Pancreas (tissue), 10 donors: ENCODE results near the gene KCTD21. TPM values are rescaled to one million over a fixed set of nuclear protein-coding genes. Genes with fewer than 3 reads are reported as not detected.

Experiments
- ATAC-seq, 4 donors: fragments of 200-7000 bp; cut with Tn5 transposase; one replicate each; pipeline versions ENCODE4 v1.8.0 to v1.9.1; 2020; ENCODE audit warnings: mild to moderate bottlenecking in 4 of 4, moderate library complexity in 4 of 4
- DNase-seq, 6 donors: peaks; one replicate each; pipeline ENCODE4 v3.0.0-alpha.2; 2020
- FAIRE-seq: peaks from 2 replicates; lab custom pipeline; 2012; peaks lifted over from hg19 to GRCh38; lab: Jason Lieb, UNC
- H3K27ac ChIP-seq, 4 donors: fragments of 200-600 bp; sonication (generic); 1 replicate in 3 of 4; 2 replicates in 1 of 4; pipeline versions ENCODE4 v1.5.0 to v1.8.0; 2020
- H3K27me3 ChIP-seq, 4 donors: fragments of 200-600 bp; one replicate each; pipeline ENCODE4 v1.8.0; 2021
- H3K36me3 ChIP-seq, 3 donors: fragments of 200-600 bp; sonication (generic) in 1 of 3; one replicate each; pipeline versions ENCODE4 v1.5.0 to v1.8.0; 2020 to 2021
- H3K4me1 ChIP-seq, 3 donors: fragments of 200-600 bp; one replicate each; pipeline ENCODE4 v1.8.0; 2021
- H3K4me3 ChIP-seq, 4 donors: fragments of 200-600 bp; sonication (generic) in 2 of 4; one replicate each; pipeline versions ENCODE4 v1.5.0 to v1.8.0; 2020 to 2021
- H3K9me3 ChIP-seq, 4 donors: fragments of 200-600 bp; one replicate each; pipeline ENCODE4 v1.8.0; 2021
- WGBS, 2 donors: extraction: QIAGEN DNeasy Blood & Tissue Kit; methylation state at CpG; one replicate each; pipeline ENCODE4 v1.1.7; 2013; 5-methylcytosine and 5-hydroxymethylcytosine counted together
- intact Hi-C, 3 donors: fragments of 100-400 bp; cut with DNase I; formaldehyde crosslinking; loops; one replicate each; pipeline versions ENCODE4 v1.11.1 to v1.14.2; 2022
- polyA plus RNA-seq, 2 donors: library from polyadenylated mRNA; stranded (reverse); fragments of 200-250 nt; gene quantifications; one replicate each; pipeline ENCODE4 v1.2.3, GENCODE V29; 2013
- total RNA-seq, 6 donors: library from RNA; stranded (reverse); fragmentation: NEBNext Ultra II Directional in 4 of 6; extraction: Animal tissue kit (Norgen Biotek cat#: 25700) in 4 of 6; gene quantifications; one replicate each; pipeline versions ENCODE4 v1.2.1 to v1.2.4, GENCODE V29; 2021 to 2023
- TF ChIP-seq, protein P1 (sequence below), 4 donors: fragments of 200-600 bp; sonication (generic) in 3 of 4; IDR thresholded peaks; one replicate each; pipeline versions ENCODE4 v1.5.0 to v1.8.0; 2021; ENCODE audit warnings: antibody characterized with exemption in 4 of 4
- donor health status: healthy with polysubstance abuse.
- donor health status: DM: no; HTN: no; CAD: no; lungs with moderate emphysema.
- donor health status: DM: no; HTN: no; CAD: no.
- donor health status: control.
- donor health status: control.
- donor health status: Bipolar disorder and iron deficiency.
- donor health status: DM: yes; HTN: yes; CAD: no.
- donor health status: DM: no; HTN: no; CAD: no.
- donor health status: DM: no; HTN: no; CAD: no.
- donor health status: DM: yes; HTN: yes; CAD: no.

The KCTD21 gene
- total and polyA plus RNA-seq, 8 donors, result 1.9 to 4.8 (median 2.7) TPM

DNA sequence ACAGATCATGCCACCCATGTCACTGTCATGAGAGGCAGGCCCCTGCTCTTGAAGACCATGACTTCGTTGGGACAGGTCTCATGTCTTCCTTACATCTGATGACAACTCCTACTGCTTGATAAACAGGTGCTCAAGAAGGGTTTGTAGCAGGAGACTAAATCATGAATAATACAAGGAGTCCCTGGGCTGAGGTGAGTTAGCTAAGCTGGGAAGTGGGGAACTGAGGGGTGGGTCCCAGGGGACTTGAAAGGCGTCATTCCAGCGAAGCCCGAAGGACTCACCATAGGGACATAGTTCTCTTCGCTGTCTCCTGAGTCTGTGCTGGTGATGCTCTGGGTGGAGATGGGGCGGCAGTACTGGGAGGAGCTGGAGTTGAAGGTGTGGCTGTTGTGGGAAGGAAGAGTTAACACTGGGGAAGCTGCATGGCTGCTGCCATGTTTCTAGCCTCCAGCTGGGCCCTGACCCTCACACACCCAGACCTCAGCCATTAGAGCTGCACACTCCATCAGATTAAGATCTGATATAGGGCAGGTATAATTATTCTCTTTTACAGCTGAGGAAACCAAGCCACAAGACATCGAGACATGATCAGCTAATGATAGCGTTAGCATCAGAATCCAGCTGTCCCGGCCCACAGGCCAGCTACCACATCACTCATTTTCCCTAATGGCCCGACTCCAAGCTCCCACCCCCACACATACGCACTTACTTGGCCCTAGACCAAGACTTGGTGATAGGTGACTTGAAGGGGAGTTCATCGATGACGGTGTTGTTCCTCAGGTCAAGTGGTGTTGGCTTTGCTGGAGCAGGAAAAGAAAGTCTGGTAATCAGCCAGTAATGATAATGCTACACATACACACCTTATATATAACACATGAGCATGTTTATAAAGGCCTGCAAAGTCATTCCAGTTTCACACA is 33.2 kb upstream of the KCTD21 start:
- intact Hi-C loops, result loop anchor here in 1 of 3 donors (10.0 kb wide), 1 partner anchor 203 kb away; no protein-coding TSS in a partner anchor
- Histone ChIP-seq H3K36me3 (peaks cover 0 to 14% (median 0%) of the 10 kb centered on the region in 3 donors), H3K9me3 (no peaks in the 10 kb centered on the region), H3K4me1 (no peaks in the 10 kb centered on the region), H3K27ac (no peak overlapping the region), H3K27me3 (no peaks in the 10 kb centered on the region), H3K4me3 (no peak overlapping the region)
- TF ChIP-seq, protein P1, sequence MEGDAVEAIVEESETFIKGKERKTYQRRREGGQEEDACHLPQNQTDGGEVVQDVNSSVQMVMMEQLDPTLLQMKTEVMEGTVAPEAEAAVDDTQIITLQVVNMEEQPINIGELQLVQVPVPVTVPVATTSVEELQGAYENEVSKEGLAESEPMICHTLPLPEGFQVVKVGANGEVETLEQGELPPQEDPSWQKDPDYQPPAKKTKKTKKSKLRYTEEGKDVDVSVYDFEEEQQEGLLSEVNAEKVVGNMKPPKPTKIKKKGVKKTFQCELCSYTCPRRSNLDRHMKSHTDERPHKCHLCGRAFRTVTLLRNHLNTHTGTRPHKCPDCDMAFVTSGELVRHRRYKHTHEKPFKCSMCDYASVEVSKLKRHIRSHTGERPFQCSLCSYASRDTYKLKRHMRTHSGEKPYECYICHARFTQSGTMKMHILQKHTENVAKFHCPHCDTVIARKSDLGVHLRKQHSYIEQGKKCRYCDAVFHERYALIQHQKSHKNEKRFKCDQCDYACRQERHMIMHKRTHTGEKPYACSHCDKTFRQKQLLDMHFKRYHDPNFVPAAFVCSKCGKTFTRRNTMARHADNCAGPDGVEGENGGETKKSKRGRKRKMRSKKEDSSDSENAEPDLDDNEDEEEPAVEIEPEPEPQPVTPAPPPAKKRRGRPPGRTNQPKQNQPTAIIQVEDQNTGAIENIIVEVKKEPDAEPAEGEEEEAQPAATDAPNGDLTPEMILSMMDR (IDR thresholded peaks at IDR 0.05), result no peak
- FAIRE-seq (no peak), DNase-seq (no peak), ATAC-seq (no peak)
- WGBS, 2 donors, result 87 to 88% methylated on average over 13 of the region's 13 CpGs

DNA sequence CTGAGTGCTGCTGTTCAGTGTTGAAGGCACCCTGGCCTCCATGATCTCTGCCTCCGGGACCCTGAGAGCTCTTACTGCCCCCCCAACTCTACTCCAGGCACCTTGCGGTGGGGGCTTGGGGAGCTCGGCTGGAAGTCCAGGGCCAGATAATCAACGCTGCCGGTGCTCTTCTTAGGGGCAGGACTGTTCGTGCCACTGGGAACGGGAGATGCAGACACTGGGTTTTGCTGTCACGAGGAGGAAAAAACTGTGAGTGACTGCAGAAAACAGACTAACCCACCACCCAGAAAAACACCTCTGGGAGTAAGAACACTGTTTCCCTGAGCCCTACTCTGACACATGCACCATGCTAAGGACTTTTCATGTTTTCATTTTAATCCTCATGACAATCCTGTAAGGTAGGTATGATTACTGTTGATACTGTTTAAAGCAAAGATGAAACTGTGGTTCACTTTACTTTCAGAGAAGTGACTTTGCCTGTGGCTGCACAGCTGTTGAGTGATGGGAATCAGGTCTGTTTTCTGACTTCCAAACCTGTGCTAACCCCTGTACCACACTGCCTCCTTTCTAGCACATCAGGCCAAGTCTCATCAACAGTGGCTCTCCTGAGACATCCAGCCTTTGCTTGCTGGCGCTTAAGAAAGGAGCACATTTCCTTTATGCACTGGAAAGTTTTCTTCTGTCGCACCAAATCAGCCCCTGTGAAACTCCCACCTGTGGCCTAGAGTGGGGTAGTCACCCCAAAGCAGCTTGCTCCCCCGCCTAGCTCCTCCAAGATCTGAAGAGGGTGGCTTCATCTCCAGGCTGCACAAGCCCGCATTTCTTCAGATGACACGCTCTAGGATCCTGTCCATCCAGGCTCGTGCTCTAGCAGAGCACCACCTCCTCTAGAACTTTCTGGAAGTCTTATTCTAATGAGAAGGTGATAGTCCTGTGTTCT is 32.1 kb upstream of the KCTD21 start:
- H3K36me3 ChIP-seq, result peaks cover 0 to 16% (median 0%) of the 10 kb centered on the region in 3 donors
- no peaks in the 10 kb centered on the region for H3K4me1 ChIP-seq
- intact Hi-C loops, result loop anchor here in 1 of 3 donors (10.0 kb wide), 1 partner anchor 204 kb away; no protein-coding TSS in a partner anchor
- 91 to 97% methylated on average over 14 of the region's 14 CpGs for WGBS, 2 donors
- FAIRE-seq, result no peak
- TF ChIP-seq, protein P1 (IDR thresholded peaks at IDR 0.05), result no peak
- no peak overlapping the region for H3K27ac ChIP-seq
- ATAC-seq, result no peak
- no peak for DNase-seq
- H3K27me3 ChIP-seq, result no peaks in the 10 kb centered on the region
- H3K4me3 ChIP-seq, result no peak overlapping the region
- no peaks in the 10 kb centered on the region for H3K9me3 ChIP-seq

DNA sequence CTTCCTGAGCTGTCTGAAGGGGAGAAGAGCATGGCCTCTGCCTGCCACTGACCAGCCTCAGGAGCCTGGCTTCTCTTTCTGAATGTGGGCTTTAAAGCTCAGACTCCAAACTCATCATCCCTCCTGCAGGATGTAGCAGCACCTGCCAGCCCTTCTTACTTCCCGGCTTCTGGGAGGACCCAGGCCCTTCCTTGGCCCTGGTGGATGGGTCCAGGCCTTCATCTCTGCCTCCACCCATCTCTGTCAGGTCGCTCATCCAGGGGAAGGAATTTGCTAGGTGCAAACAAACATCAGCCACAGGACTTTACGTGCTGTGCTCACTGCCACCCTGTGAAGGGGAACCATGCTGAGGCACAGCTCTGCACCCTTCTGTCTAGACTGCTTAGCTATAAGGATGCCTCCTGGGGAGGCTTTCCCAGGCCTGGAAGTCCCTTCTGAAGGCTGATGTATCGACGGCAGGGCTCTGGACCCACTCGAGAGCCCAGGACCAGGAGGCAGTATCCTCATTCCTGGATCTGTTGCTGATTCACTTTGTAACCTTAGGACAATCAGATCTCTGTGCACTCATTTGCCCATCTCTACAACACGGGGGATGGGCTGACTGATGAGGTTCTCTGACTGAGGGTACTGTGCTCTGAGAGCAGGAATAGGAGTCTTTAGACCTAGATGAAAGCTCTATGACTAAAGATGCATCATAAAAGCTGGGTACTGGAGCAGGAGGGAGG is 31.2 kb upstream of the KCTD21 start:
- WGBS, 2 donors, result 84 to 88% methylated on average over 7 of the region's 7 CpGs
- DNase-seq, result no peak
- no peaks in the 10 kb centered on the region for H3K9me3 ChIP-seq
- intact Hi-C loops, result loop anchor here in 1 of 3 donors (10.0 kb wide), 1 partner anchor 205 kb away; no protein-coding TSS in a partner anchor
- no peaks in the 10 kb centered on the region for H3K4me1 ChIP-seq
- no peak overlapping the region for H3K27ac ChIP-seq
- FAIRE-seq, result no peak
- H3K27me3 ChIP-seq, result no peaks in the 10 kb centered on the region
- no peak overlapping the region for H3K4me3 ChIP-seq
- H3K36me3 ChIP-seq, result peaks cover 0 to 23% (median 0%) of the 10 kb centered on the region in 3 donors
- TF ChIP-seq, protein P1 (IDR thresholded peaks at IDR 0.05), result no peak
- no peak for ATAC-seq

DNA sequence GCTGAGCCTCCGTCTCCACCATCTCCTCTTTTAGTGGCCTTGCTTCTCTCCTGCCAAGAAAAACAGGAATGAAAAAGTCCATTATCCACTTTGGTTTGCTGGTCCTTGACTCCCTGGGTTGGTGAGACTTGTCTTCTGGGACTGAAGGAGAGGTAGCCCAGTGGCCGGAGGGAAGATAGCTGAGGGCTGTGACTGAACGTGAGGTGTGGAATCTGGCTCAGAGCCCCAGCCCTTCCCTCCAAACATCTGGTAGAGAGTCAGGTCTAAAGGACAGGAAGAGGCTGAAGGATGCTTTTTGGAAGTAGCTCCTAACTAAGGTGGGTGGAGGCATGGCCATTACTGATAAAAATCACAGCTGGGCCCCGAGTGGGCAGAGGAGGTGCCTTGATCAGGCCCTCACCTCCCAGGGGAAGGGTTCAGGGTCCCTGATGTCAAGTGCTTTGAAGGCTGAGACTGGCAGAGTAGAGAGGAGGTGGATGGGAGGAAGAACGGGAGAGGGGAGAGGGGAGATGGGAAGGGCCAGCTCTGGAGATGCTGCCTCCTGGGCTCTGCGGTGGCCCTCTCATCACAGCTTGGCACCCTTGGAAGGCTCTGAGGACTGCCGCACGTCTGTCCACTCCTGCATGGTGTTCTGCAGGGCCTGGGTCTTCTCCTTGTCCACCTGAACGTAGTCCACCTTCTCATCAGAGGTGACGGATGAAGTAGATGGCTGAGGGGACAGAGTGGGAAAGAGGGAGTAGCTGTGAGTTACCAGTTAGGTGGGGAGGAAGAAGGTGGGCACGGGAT is 30.5 kb upstream of the KCTD21 start:
- Histone ChIP-seq H3K4me1 (no peaks in the 10 kb centered on the region), H3K27ac (no peak overlapping the region), H3K4me3 (no peak overlapping the region), H3K36me3 (peaks cover 0 to 24% (median 0%) of the 10 kb centered on the region in 3 donors), H3K27me3 (no peaks in the 10 kb centered on the region), H3K9me3 (no peaks in the 10 kb centered on the region)
- intact Hi-C loops, result no loop called here
- 84 to 91% methylated on average over 11 of the region's 11 CpGs for WGBS, 2 donors
- no peak for FAIRE-seq
- TF ChIP-seq, protein P1 (IDR thresholded peaks at IDR 0.05), result no peak
- DNase-seq, result no peak
- ATAC-seq, result no peak
